Cardiac fibroblast (primary cell): ENCODE measurements around the gene GGCT.

Source experiments
- DNase-seq, 2 donors: peaks; one replicate each; pipeline versions ENCODE4 v3.0.0 to v3.0.0-alpha.2; 2010; ENCODE audit warnings: low read depth in 2 of 2
- H3K4me3 ChIP-seq, 2 donors: replicated peaks in 1 of 2; 1 replicate in 1 of 2; 2 replicates in 1 of 2; pipeline ENCODE4 v1.5.1; 2011; ENCODE audit warnings: low read depth in 2 of 2, low read length in 2 of 2, mild to moderate bottlenecking in 2 of 2, moderate library complexity in 1 of 2
- CTCF ChIP-seq: IDR thresholded peaks from one replicate; pipeline ENCODE4 v1.5.1; 2011; ENCODE audit warnings: low read depth, mild to moderate bottlenecking, low read length, inconsistent platforms

The GGCT gene

GRCh38 chr7:30504301-30505173, at the start of gene GGCT:
TSS of gene GGCT (minus strand) at chr7:30504829. CDS start at chr7:30504709, 120 bp downstream.
- TF ChIP-seq CTCF, result no peak
- peak; percentile 99 for DNase-seq
- peak within 1 kb of the TSS; percentile 93 to 98 for H3K4me3 ChIP-seq

- TF ChIP-seq CTCF, result no peak
- DNase-seq, result no peak
- H3K4me3 ChIP-seq, result no peak overlapping the region
Measured at GRCh38 chr7:30553546-30553945, 48.9 kb upstream of the GGCT start.

GRCh38 chr7:30553141-30553540, 48.5 kb upstream of the GGCT start:
- TF ChIP-seq CTCF, result no peak
- H3K4me3 ChIP-seq, result no peak overlapping the region
- DNase-seq, result no peak

GRCh38 chr7:30552330-30552729, 47.7 kb upstream of the GGCT start:
- H3K4me3 ChIP-seq, result no peak overlapping the region
- no peak for TF ChIP-seq CTCF
- no peak for DNase-seq

- no peak for TF ChIP-seq CTCF
- DNase-seq, result peak in 1 of 2 donors; percentile 56
Measured at GRCh38 chr7:30549931-30550493, 45.4 kb upstream of the GGCT start.

GRCh38 chr7:30548845-30549244, 44.2 kb upstream of the GGCT start:
- DNase-seq, result peak; percentile 79 to 82
- no peak overlapping the region for H3K4me3 ChIP-seq
- peak; percentile 72 for TF ChIP-seq CTCF

More at GRCh38 chr7:30549931-30550493, 45.4 kb upstream of the GGCT start:
- H3K4me3 ChIP-seq, result no peak overlapping the region
